Measurements from ENCODE around the gene TSEN2.

The TSEN2 gene

DNA sequence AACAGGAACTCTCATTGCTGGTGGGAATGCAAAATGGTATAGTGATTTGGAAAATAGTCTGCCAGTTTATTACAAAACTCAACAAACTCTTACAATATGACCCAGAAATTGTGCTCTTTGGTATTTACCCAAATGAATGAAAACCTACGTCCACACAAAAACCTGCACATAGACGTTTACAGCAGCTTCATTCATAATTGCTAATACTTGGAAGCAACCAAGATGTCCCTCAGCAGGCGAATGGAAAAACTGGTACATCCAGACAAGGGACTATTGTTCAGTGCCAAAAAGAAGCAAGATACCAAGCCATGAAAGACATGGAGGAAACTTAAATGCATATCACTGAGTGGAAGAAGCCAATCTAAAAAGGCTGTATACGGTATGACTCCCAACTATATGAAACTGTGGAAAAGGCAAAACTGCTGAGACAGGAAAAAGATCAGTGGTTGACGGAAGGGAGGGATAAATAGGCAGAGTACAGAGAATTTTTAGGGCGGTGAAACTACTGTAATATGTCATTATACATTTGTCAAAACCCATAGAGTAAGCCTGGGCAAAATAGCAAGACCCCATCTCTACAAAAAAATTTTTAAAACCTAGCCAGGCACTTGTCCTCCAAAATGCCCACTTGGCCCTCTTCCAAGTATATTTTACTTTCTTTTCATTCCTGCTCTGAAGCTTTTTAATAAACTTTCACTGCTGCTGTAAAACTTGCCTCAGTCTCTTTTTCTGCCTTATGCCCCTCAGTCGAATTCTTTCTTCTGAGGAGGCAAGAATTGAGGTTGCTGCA is 65.9 kb downstream of the TSEN2 start:
- DNase-seq (ENCODE audit: low read depth in 1 of 2, low spot score in 1 of 2), result no peak

- DNase-seq (ENCODE audit: low read depth in 1 of 2, low spot score in 1 of 2), result no peak
These were observed 69.7 kb downstream of the TSEN2 start for GRCh38 chr3:12553921-12554391.

GRCh38 chr3:12556314-12556689 is 72.0 kb downstream of the TSEN2 start:
- no peak for DNase-seq (ENCODE audit: low read depth in 1 of 2, low spot score in 1 of 2)

DNA sequence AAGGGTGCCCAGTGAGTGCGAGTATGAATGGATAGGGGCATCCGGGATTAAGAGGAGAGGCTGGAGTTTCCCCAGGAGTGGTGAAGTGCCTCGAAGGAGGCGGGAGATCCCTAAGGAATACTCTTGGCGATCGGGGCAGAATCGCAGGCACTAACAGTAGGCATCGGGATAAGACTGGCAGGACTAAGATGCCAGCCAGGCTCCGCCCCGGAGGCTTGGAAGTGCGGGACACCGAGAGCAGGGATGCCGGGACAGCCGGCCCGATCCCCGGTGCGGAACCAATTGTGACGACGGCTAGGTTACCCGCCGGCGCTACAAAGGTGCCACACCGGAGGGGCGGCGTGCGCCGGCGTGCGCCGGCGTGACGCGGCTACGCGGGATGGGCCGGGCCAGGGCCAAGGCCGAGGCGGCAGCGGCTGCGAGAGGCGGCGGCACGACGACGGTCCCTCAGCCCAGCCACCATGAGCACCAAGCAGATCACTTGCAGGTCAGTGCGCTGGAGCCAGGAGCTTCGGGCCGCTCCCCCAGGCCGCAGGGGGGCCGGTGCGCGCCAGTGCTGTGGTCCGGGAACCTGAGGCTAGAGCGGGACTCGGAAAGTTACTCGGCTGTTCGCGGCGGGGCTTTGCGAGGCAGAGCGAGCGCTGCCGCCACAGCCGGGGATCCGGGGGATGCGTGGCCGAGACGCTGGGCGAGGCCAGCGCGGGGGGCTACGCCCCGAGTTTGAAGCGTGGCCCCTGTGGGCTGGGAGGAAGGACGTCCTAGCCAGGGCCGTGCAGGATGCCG is 72.6 kb downstream of the TSEN2 start, which contains the start of gene MKRN2:
Gene MKRN2 (plus strand): TSS at position 398 of the 783 bp plus-strand sequence. CDS start 64 bp downstream, at position 462.
- peak; percentile 65 to 79 for DNase-seq (ENCODE audit: low read depth in 1 of 2, low spot score in 1 of 2)

DNA sequence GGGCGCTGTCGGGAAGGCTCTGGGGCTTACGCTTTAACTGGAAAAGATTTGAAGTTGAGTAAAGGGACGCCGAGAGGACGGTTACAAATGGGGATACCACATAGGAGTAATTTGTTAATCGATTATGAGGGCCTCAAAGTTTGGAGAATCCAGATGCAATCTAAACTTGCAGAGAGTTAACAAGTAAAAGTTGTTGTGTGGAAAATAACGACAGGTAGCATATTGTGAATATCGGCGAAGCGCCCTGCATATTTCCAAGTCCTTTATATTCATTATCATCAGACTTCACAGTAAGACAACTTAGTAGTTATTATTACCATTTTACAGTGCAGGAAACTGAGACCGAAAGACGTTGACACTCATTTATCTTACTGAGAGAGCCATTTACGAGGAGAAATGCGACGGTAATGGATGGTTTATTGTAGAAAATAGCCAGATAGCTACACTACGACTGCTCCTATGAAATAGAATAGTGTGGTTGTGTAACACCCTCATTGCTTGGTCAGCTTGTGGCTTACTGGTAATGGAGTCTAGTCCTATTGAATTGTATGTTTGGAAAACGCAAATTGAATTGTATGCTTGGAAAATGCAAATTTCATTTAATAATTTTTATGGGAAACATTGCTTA is 73.3 kb downstream of the TSEN2 start:
- DNase-seq (ENCODE audit: low read depth in 1 of 2, low spot score in 1 of 2), result no peak

DNA sequence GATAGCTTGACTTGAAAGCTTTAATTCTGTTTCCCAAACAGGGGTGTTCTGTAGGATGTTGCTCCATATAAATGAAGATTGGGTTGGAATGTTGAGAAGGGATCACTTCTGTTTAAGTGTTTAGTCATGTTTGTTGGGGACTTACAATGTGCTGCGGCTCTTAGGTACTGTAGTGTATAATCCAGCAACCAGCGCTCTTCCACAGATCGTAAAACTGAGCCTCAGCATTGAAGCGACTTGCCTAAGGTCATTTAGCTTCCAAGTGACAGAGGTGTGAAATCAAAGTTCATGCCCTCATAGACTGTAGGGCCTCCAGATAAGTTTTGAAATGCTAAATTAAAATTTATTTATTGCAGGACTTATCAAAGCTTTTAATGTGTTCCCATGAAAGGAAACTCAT is 74.4 kb downstream of the TSEN2 start:
- DNase-seq (ENCODE audit: low read depth in 1 of 2, low spot score in 1 of 2), result no peak

DNA sequence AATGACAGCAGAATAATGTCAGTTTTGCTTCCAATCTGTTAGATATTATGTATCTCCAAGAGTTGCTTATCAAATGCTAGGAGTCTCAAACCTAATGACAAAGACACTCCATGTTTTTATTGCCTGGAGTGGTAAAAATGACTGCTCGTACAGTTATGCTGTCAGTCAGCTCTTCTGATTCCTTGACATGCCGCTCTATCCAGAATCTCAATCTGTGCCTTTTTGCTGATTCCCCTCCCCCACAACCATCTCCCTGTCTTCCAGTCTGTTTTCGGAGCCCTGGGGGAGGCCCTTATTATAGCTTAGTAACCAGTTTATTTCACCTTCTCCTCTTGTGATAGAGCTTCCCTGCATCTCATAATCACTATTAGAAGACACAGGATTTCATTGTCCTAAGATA is 75.2 kb downstream of the TSEN2 start:
- no peak for DNase-seq (ENCODE audit: low read depth in 1 of 2, low spot score in 1 of 2)

DNA sequence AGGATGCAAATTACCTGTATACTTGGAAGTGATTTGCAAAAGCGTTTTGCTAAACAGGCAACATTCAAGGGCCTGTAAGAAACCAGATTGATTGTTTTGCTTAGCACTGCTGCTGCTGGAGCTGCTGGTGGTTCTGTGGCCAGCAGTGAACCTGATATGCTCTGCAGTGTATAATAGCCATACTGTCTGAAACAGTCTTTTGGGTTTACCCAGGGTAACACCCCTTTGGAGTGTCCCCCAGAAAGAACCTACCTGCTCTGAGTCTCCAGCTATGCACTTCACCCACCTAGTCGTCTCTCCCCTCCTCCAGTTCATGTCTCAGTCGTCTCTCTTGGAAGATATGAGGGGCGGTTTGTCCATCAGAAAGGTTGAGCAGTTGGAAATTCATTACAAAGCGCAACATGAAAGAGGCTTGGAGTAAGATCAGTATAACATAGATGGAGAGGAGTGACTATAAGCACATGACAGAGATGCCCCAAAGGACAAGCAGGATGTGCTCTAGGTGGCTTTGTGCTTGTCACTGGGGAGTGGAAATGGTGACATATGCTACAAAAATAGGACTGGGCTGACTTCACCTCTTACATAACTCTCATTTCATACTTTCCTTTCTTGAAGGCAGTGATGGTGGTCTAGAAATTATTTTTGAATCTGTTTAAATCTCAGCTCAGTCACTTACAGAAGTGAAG is 76.4 kb downstream of the TSEN2 start:
- DNase-seq (ENCODE audit: low read depth in 1 of 2, low spot score in 1 of 2), result no peak

GRCh38 chr3:12561397-12561796 is 77.1 kb downstream of the TSEN2 start:
- no peak for DNase-seq (ENCODE audit: low read depth in 1 of 2, low spot score in 1 of 2)

DNA sequence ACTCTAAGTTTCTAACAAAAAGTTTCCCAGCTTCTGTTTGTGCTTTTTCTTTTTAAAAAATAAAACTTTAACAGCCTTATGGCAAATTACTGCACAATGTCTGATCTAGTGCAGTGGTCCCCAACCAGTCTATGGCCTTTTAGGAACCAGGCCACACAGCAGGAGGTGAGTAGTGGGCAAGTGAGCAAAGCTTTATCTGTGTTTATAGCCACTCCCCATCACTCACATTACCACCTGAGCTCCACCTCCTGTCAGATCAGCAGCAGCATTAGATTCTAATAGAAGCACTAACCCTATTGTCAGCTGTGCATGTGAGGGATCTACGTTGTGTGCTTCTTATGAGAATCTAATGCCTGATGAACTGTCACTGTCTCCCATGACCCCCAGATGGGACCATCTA is 78.2 kb downstream of the TSEN2 start:
- DNase-seq (ENCODE audit: low read depth in 1 of 2, low spot score in 1 of 2), result no peak

DNA sequence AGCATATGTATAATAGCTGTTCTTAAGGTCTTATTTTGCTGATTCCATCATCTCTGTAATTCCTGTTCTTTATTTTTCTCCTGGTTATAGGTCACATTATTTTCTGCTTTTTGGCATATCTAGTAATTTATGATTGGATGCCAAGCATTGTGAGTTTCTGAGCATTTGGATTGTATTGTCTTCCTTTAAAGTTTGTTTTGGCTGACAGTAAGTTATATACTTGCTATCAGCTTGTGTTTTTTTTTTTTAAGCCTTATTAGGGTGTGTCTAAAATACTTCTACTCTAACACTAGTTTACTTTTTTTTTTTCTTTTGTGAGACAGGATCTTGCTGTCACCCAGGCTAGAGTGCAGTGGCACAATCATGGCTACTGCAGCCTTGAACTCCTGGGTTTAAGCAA is 82.7 kb downstream of the TSEN2 start:
- no peak for DNase-seq (ENCODE audit: low read depth in 1 of 2, low spot score in 1 of 2)

DNA sequence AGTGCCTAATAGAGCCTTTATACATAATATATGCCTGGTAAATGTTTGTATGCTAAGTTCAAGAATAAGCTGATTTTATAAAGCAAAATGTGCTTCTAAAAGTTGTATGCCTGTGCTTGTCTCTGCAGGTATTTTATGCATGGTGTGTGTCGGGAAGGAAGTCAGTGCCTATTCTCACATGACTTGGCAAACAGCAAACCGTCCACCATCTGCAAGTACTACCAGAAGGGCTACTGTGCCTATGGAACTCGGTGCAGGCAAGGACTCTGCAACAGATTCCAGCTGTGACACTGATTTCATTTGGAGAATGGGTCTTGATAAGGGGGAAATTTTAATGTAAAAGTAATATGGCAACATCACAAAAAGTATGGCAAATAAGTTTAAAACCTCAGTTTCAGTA is 84.5 kb downstream of the TSEN2 start:
- no peak for DNase-seq (ENCODE audit: low read depth in 1 of 2, low spot score in 1 of 2)

DNA sequence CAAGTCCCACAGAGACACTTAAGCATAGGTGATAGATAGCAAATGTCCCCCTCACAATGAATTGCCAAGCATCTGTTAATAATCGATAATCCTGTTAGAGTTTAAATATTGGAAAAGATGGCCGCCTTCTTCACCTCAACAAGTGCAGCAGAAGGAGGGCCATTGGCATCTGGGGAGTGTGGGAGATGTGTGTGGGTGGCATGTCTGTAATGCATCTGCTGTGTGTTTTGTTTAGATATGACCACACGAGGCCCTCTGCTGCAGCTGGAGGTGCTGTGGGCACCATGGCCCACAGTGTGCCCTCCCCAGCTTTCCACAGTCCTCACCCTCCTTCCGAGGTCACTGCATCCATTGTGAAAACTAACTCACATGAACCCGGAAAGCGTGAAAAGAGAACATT is 85.6 kb downstream of the TSEN2 start:
- DNase-seq (ENCODE audit: low read depth in 1 of 2, low spot score in 1 of 2), result no peak

- DNase-seq (ENCODE audit: low read depth in 1 of 2, low spot score in 1 of 2), result no peak
These were observed 87.7 kb downstream of the TSEN2 start for GRCh38 chr3:12571986-12572385.

DNA sequence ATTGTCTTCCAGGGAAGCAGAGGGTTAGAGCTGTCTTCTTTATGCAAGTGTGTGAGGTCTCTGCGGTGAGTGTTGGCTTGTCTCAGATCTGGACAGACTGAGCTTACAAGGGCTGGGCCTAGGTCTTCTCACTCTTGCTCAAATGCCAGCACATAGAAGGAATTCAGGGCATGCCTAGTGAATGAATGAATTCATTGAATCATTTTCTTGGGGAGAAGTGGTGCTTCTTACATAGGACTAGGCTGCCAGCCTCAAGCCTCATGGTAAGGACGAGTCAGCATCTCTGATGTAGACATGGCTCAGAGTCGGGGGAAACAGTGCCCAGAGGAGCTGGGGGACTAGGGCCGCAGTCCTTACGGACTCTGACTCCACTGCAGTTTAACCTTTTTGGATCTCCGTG is 89.9 kb downstream of the TSEN2 start:
- no peak for DNase-seq (ENCODE audit: low read depth in 1 of 2, low spot score in 1 of 2)

GRCh38 chr3:12574661-12575060 is 90.4 kb downstream of the TSEN2 start:
- DNase-seq (ENCODE audit: low read depth in 1 of 2, low spot score in 1 of 2), result no peak

- DNase-seq (ENCODE audit: low read depth in 1 of 2, low spot score in 1 of 2), result no peak
These were observed 93.1 kb downstream of the TSEN2 start for GRCh38 chr3:12577379-12577778.

GRCh38 chr3:12578742-12579141 is 94.5 kb downstream of the TSEN2 start:
- DNase-seq (ENCODE audit: low read depth in 1 of 2, low spot score in 1 of 2), result no peak

DNA sequence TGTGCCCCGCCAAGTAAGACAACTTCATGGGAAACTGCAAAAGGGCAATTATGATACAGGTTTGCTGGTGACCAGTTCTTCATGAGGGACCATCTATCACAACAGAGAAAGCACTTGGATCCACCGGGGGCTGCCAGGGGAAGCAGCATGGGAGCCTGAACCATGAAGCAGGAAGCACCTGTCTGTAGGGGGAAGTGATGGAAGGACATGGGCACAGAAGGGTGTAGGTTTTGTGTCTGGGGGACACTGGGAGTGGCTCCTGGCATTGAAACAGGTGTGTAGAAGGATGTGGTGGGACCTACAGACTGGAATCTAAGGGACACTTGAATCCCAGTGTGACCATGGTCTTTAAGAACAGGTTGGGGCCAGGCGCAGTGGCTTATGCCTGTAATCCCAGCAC is 95.2 kb downstream of the TSEN2 start:
- DNase-seq (ENCODE audit: low read depth in 1 of 2, low spot score in 1 of 2), result no peak

GRCh38 chr3:12579905-12580304 is 95.6 kb downstream of the TSEN2 start:
- DNase-seq (ENCODE audit: low read depth in 1 of 2, low spot score in 1 of 2), result no peak

- DNase-seq (ENCODE audit: low read depth in 1 of 2, low spot score in 1 of 2), result no peak
These were observed 98.5 kb downstream of the TSEN2 start for GRCh38 chr3:12582730-12583129.
